Esophagus (tissue), 2 donors: ENCODE results near the gene AUTS2. TPM values are rescaled to one million over a fixed set of nuclear protein-coding genes. Genes with fewer than 3 reads are reported as not detected.

Experiments used
- H3K27ac ChIP-seq, 2 donors: one replicate each; pipeline ENCODE4 v1.5.1; 2013; ENCODE audit warnings: low read depth in 2 of 2, mild to moderate bottlenecking in 2 of 2, inconsistent platforms in 1 of 2, low read length in 1 of 2, moderate library complexity in 1 of 2
- H3K27me3 ChIP-seq, 2 donors: one replicate each; pipeline ENCODE4 v1.6.1; 2013; ENCODE audit warnings: low read length in 2 of 2, control low read depth in 1 of 2, mild to moderate bottlenecking in 1 of 2; ENCODE audit not compliant: insufficient read depth in 2 of 2, control insufficient read depth in 1 of 2
- H3K36me3 ChIP-seq, 2 donors: one replicate each; pipeline ENCODE4 v1.6.1; 2013; ENCODE audit warnings: low read length in 1 of 2; ENCODE audit not compliant: control insufficient read depth in 2 of 2, insufficient read depth in 2 of 2
- H3K4me1 ChIP-seq, 2 donors: one replicate each; pipeline ENCODE4 v1.6.1; 2013; ENCODE audit warnings: low read length in 1 of 2; ENCODE audit not compliant: control insufficient read depth in 2 of 2, insufficient read depth in 2 of 2
- H3K4me3 ChIP-seq, 2 donors: one replicate each; pipeline ENCODE4 v1.5.1; 2013; ENCODE audit warnings: low read length in 2 of 2, mild to moderate bottlenecking in 2 of 2, low read depth in 1 of 2, moderate library complexity in 1 of 2
- H3K9me3 ChIP-seq, 2 donors: one replicate each; pipeline ENCODE4 v1.6.1; 2013; ENCODE audit warnings: mild to moderate bottlenecking in 2 of 2, low read depth in 1 of 2, low read length in 1 of 2, moderate library complexity in 1 of 2; ENCODE audit not compliant: control insufficient read depth in 2 of 2, insufficient read depth in 1 of 2
- WGBS, 2 donors: extraction: QIAGEN DNeasy Blood & Tissue Kit; methylation state at CpG; one replicate each; pipeline ENCODE4 v1.1.7; 2013; 5-methylcytosine and 5-hydroxymethylcytosine counted together
- polyA plus RNA-seq, 2 donors: library from polyadenylated mRNA; stranded (reverse); fragments of 200-250 nt; gene quantifications; one replicate each; pipeline ENCODE4 v1.2.3, GENCODE V29; 2013
- donor health status: healthy with polysubstance abuse.
- donor health status: Bipolar disorder and iron deficiency.

AUTS2 gene
- polyA plus RNA-seq, 2 donors = 8.3 to 15.6 TPM

GRCh38 chr7:69817841-69818635, 219.8 kb downstream of the AUTS2 start:
- Histone ChIP-seq H3K9me3 (no peaks in the 10 kb centered on the region), H3K27ac (no peak overlapping the region), H3K4me1 (peaks cover 0 to 6% of the 10 kb centered on the region in 2 donors), H3K4me3 (no peak overlapping the region), H3K36me3 (no peaks in the 10 kb centered on the region), H3K27me3 (no peaks in the 10 kb centered on the region)
- 81% methylated on average over 5 of the region's 5 CpGs for WGBS, 2 donors

DNA sequence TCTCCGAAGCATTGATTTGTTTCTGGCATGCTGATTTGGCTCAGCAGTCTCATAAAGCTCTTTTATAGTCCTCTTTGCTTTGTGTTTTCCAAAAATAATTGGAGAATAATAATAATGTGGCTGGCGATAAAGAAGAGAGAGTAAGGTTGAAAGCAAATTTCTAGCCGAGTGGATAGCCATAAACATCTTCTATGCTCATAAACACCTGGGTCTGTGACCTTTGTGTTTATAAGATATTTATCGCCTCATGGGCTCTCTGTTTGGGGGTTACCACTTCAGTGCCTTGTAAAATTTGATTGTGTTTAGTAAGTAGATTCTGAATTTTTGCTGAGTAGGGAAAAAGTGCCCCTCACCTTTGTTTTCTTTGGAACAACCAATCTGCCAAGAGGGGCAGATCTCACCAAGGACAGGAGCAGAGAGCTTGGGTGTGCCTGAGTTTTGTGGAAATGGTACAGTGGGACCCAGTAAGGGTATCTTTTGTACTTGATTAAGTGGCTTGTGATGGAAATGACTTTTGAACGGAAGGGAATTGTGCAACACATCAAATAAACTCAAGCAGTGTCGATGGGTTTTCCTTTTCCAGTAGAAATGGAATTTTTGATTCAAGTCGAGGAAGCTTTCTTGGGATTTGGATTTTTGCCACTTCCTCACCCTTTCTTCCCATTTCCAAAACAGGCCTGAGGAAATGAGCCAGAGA, 220.5 kb downstream of the AUTS2 start:
- Histone ChIP-seq H3K4me3 (no peak overlapping the region), H3K27ac (no peak overlapping the region), H3K27me3 (no peaks in the 10 kb centered on the region), H3K4me1 (peaks cover 0 to 6% of the 10 kb centered on the region in 2 donors), H3K36me3 (no peaks in the 10 kb centered on the region), H3K9me3 (no peaks in the 10 kb centered on the region)
- 77 to 78% methylated on average over 7 of the region's 7 CpGs for WGBS, 2 donors

DNA sequence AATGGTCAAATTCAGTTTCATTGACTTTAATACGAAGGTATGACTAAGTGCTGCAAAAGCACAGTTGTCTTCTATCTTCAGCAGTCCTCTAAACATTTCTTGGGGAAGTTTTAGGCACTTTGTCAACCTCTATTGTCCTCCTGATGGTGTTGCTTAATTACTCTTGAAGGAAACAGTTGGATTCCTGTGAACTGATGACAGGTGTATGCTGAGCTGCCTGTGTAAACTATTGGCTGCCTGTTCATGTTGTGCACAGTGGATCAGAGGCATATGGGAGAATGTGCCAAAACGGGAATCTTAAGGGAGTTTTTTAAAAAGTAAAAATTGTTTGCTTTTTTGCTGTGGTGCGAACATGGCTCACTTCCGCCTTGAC, 221.0 kb downstream of the AUTS2 start:
- Histone ChIP-seq H3K27me3 (no peaks in the 10 kb centered on the region), H3K27ac (no peak overlapping the region), H3K4me1 (peaks cover 0 to 4% of the 10 kb centered on the region in 2 donors), H3K9me3 (no peaks in the 10 kb centered on the region), H3K36me3 (no peaks in the 10 kb centered on the region), H3K4me3 (no peak overlapping the region)
- WGBS, 2 donors = 68 to 71% methylated on average over 4 of the region's 4 CpGs

- 74 to 78% methylated on average over 3 of the region's 3 CpGs for WGBS, 2 donors
- Histone ChIP-seq H3K27ac (no peak overlapping the region), H3K4me1 (no peaks in the 10 kb centered on the region), H3K36me3 (no peaks in the 10 kb centered on the region), H3K27me3 (no peaks in the 10 kb centered on the region), H3K4me3 (no peak overlapping the region), H3K9me3 (no peaks in the 10 kb centered on the region)
These were observed 222.4 kb downstream of the AUTS2 start for GRCh38 chr7:69820479-69821192.

DNA sequence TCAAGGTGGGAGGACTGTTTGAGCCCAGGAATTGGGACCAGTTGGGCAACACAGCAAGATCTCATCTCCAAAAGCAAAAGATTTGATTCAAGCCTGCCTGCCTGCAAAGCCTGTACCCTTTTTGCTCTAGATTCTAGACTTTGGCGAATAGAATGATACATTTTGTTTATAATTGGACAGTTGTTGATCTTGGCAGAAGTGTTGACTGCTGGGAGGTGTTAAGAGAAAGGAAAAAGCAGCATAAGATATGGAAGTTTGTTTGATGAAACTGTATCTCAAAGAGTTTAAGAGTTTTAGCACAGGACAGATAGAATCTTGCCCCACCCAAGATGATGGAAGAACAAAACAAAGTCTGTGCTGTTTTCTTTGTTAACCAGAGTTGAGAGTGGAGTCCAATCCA, 224.1 kb downstream of the AUTS2 start:
- Histone ChIP-seq H3K4me1 (no peaks in the 10 kb centered on the region), H3K9me3 (no peaks in the 10 kb centered on the region)

DNA sequence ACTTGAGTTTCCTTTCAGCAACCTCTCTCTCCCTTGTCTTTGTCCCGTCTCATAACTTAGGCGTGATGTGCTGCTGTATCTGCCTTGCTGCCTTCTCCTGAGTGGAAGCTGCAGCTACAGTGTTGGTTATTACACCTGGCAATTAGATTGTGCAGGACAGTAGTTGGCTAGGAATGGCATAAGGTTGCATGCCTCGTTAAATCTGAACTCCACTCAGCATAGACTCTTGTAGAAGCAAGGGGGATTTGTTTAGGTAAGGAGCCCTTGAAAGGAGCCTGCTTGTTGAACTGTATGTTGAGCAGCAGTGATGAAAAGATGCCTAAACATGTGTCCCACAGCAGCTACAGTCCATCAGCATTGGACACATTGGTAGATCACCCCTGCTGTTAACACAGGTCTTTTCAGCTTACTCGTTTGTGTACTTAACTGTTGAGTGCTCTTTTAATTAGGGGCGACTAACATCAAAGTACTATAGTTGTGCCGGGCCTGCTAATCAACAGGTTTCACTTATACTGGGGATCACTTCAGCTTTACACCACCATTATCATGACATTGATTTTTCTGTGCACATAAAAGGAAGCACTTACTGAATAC, 225.0 kb downstream of the AUTS2 start:
- H3K27me3 ChIP-seq = no peaks in the 10 kb centered on the region
- no peak overlapping the region for H3K27ac ChIP-seq
- H3K4me1 ChIP-seq = no peaks in the 10 kb centered on the region
- H3K4me3 ChIP-seq = no peak overlapping the region
- H3K9me3 ChIP-seq = no peaks in the 10 kb centered on the region
- 85 to 89% methylated on average over 6 of the region's 6 CpGs for WGBS, 2 donors
- no peaks in the 10 kb centered on the region for H3K36me3 ChIP-seq

More for the DNA sequence above, 224.1 kb downstream of the AUTS2 start:
- no peak overlapping the region for H3K27ac ChIP-seq
- H3K4me3 ChIP-seq = no peak overlapping the region
- H3K27me3 ChIP-seq = no peaks in the 10 kb centered on the region
- 60 to 71% methylated on average over 1 of the region's 1 CpG for WGBS, 2 donors
- no peaks in the 10 kb centered on the region for H3K36me3 ChIP-seq

- Histone ChIP-seq H3K4me1 (no peaks in the 10 kb centered on the region), H3K4me3 (no peak overlapping the region), H3K36me3 (no peaks in the 10 kb centered on the region), H3K9me3 (no peaks in the 10 kb centered on the region), H3K27ac (no peak overlapping the region), H3K27me3 (no peaks in the 10 kb centered on the region)
- WGBS, 2 donors = 58 to 70% methylated on average over 7 of the region's 7 CpGs
These were observed 227.1 kb downstream of the AUTS2 start for GRCh38 chr7:69825113-69825972.

DNA sequence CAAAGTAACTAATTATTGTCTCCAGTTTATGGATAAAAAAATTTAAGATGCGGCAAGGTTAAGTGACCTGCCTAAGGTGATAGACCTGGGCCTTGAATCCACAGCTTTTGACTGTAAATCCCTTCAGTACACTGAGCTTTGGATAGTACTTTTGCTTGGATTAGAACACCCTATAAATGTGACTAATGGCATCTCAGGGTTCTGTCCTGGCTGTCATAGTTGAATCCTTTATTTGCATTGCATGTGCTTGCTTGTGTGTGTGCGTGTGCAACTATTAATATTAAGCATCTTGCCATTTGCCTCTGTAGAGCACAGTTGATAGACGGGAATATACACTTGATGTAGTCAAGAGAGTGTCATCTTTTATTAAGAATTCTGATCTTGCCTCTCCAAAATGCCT, 228.0 kb downstream of the AUTS2 start:
- H3K27me3 ChIP-seq = peaks cover 0 to 3% of the 10 kb centered on the region in 2 donors
- WGBS, 2 donors = 55 to 71% methylated on average over 3 of the region's 3 CpGs

GRCh38 chr7:69827140-69827539, 228.9 kb downstream of the AUTS2 start:
- 92 to 95% methylated on average over 4 of the region's 4 CpGs for WGBS, 2 donors
- no peak overlapping the region for H3K27ac ChIP-seq
- peaks cover 0 to 3% of the 10 kb centered on the region in 2 donors for H3K27me3 ChIP-seq
- H3K4me1 ChIP-seq = no peaks in the 10 kb centered on the region
- no peaks in the 10 kb centered on the region for H3K9me3 ChIP-seq
- H3K4me3 ChIP-seq = no peak overlapping the region
- no peaks in the 10 kb centered on the region for H3K36me3 ChIP-seq

More for the DNA sequence above, 228.0 kb downstream of the AUTS2 start:
- Histone ChIP-seq H3K4me3 (no peak overlapping the region), H3K4me1 (no peaks in the 10 kb centered on the region), H3K9me3 (no peaks in the 10 kb centered on the region), H3K27ac (no peak overlapping the region), H3K36me3 (no peaks in the 10 kb centered on the region)
